WTC11 (cell line): ENCODE data around the gene ARID2. TPM values are rescaled to one million over a fixed set of nuclear protein-coding genes. Genes with fewer than 3 reads are reported as not detected.

ENCODE experiments used
- ATAC-seq: fragments of 200-7000 bp; cut with Tn5 transposase; 2 replicates; pipeline ENCODE4 v1.10.0; 2021; ENCODE audit warnings: mild to moderate bottlenecking, moderate library complexity
- CTCF ChIA-PET: fragments of 300-600 bp; sonication (Branson Sonifier 250); formaldehyde crosslinking; loops from one replicate; lab custom pipeline; 2021; ENCODE audit warnings: antibody characterized with exemption; lab: Charles Lee
- POLR2A ChIA-PET: fragments of 350-600 bp; sonication (Branson Sonifier 250); formaldehyde crosslinking; loops from one replicate; lab custom pipeline; 2021; ENCODE audit warnings: antibody characterized with exemption; lab: Charles Lee
- DNase-seq: peaks from one replicate; pipeline ENCODE4 v3.0.0; 2021; ENCODE audit warnings: low spot score
- H3K27ac Mint-ChIP-seq: 2 replicates; pipeline ENCODE4 v1.8.0; 2021; ENCODE audit warnings: mixed read lengths
- H3K27me3 Mint-ChIP-seq: 2 replicates; pipeline ENCODE4 v1.8.0; 2021; ENCODE audit warnings: low read depth, mild to moderate bottlenecking, moderate library complexity, mixed read lengths
- H3K36me3 Mint-ChIP-seq: 2 replicates; pipeline ENCODE4 v1.8.0; 2021; ENCODE audit warnings: mixed read lengths
- H3K4me1 Mint-ChIP-seq: 2 replicates; pipeline ENCODE4 v1.8.0; 2022; ENCODE audit warnings: mixed read lengths
- H3K4me3 Mint-ChIP-seq: 2 replicates; pipeline ENCODE4 v1.8.0; 2021; ENCODE audit warnings: mild to moderate bottlenecking, moderate library complexity, mixed read lengths
- H3K9me3 Mint-ChIP-seq: 2 replicates; pipeline ENCODE4 v1.8.0; 2021; ENCODE audit warnings: mixed read lengths
- GTF2I ChIP-seq: fragments of 250-450 bp; sonication (Bioruptor Pico); conservative IDR thresholded peaks from 2 replicates; pipeline ENCODE4 v1.4.0; 2021; ENCODE audit warnings: mild to moderate bottlenecking
- JAZF1 ChIP-seq: fragments of 250-450 bp; sonication (Bioruptor Pico); IDR thresholded peaks from 2 replicates; pipeline ENCODE4 v1.9.0; 2021; ENCODE audit warnings: moderate library complexity, mild to moderate bottlenecking, inconsistent platforms
- JUN ChIP-seq: sonication (generic); formaldehyde crosslinking; IDR thresholded peaks from 2 replicates; pipeline ENCODE4 v1.8.0; 2023; ENCODE audit warnings: mild to moderate bottlenecking, missing genetic modification reagents
- NFE2L1 ChIP-seq: sonication (generic); formaldehyde crosslinking; IDR thresholded peaks from 2 replicates; pipeline ENCODE4 v1.8.1; 2023; ENCODE audit warnings: missing genetic modification reagents
- RORB ChIP-seq: fragments of 250-450 bp; sonication (Bioruptor Pico); IDR thresholded peaks from 2 replicates; pipeline ENCODE4 v1.9.0; 2021; ENCODE audit warnings: mild to moderate bottlenecking
- SMAD3 ChIP-seq: sonication (generic); formaldehyde crosslinking; IDR thresholded peaks from 2 replicates; pipeline ENCODE4 v1.8.0; 2022; ENCODE audit warnings: missing genetic modification reagents, mild to moderate bottlenecking, borderline replicate concordance
- SOX15 ChIP-seq: fragments of 250-450 bp; sonication (Bioruptor Pico); IDR thresholded peaks from 2 replicates; pipeline ENCODE4 v1.9.0; 2021; ENCODE audit warnings: mild to moderate bottlenecking
- TP53 ChIP-seq: sonication (generic); formaldehyde crosslinking; IDR thresholded peaks from 2 replicates; pipeline ENCODE4 v1.8.1; 2023; ENCODE audit warnings: mild to moderate bottlenecking, missing genetic modification reagents
- ZNF138 ChIP-seq: sonication (generic); formaldehyde crosslinking; conservative IDR thresholded peaks from 2 replicates; pipeline ENCODE4 v1.8.1; 2022; ENCODE audit warnings: mild to moderate bottlenecking, moderate library complexity, missing genetic modification reagents
- ZNF219 ChIP-seq: sonication (generic); formaldehyde crosslinking; IDR thresholded peaks from 2 replicates; pipeline ENCODE4 v1.8.0; 2023; ENCODE audit warnings: missing genetic modification reagents, mild to moderate bottlenecking, borderline replicate concordance
- ZNF232 ChIP-seq: sonication (generic); formaldehyde crosslinking; IDR thresholded peaks from 2 replicates; pipeline ENCODE4 v1.8.0; 2022; ENCODE audit warnings: mild to moderate bottlenecking, missing genetic modification reagents
- ZNF263 ChIP-seq: sonication (generic); formaldehyde crosslinking; IDR thresholded peaks from 2 replicates; pipeline ENCODE4 v1.8.1; 2022; ENCODE audit warnings: low read depth, mild to moderate bottlenecking, moderate library complexity, missing genetic modification reagents
- ZNF671 ChIP-seq: fragments of 250-450 bp; sonication (Bioruptor Pico); IDR thresholded peaks from 2 replicates; pipeline ENCODE4 v1.8.0; 2021; ENCODE audit warnings: mild to moderate bottlenecking
- total RNA-seq: library from RNA; stranded (reverse); gene quantifications from 3 replicates; pipeline ENCODE4 v1.2.3, GENCODE V29; 2021
- TF ChIP-seq, protein P1 (sequence below): sonication (generic); formaldehyde crosslinking; IDR thresholded peaks from 2 replicates; pipeline ENCODE4 v1.8.0; 2022; ENCODE audit warnings: missing genetic modification reagents
- TF ChIP-seq, protein P2 (sequence below): sonication (generic); formaldehyde crosslinking; IDR thresholded peaks from 2 replicates; pipeline ENCODE4 v1.8.0; 2023; ENCODE audit warnings: missing genetic modification reagents
- TF ChIP-seq, protein P3 (sequence below): sonication (generic); formaldehyde crosslinking; IDR thresholded peaks from 2 replicates; pipeline ENCODE4 v1.8.1; 2023; ENCODE audit warnings: mild to moderate bottlenecking, missing genetic modification reagents, moderate library complexity
- TF ChIP-seq, protein P4 (sequence below): sonication (generic); formaldehyde crosslinking; IDR thresholded peaks from 2 replicates; pipeline ENCODE4 v1.8.1; 2022; ENCODE audit warnings: mild to moderate bottlenecking, moderate library complexity, missing genetic modification reagents
- TF ChIP-seq, protein P5 (sequence below): fragments of 250-450 bp; sonication (Bioruptor Pico); conservative IDR thresholded peaks from 2 replicates; pipeline ENCODE4 v1.9.0; 2021; ENCODE audit warnings: mild to moderate bottlenecking

ARID2 gene
- total RNA-seq, 1 experiment from 2014 or later, result 33.9 TPM

DNA sequence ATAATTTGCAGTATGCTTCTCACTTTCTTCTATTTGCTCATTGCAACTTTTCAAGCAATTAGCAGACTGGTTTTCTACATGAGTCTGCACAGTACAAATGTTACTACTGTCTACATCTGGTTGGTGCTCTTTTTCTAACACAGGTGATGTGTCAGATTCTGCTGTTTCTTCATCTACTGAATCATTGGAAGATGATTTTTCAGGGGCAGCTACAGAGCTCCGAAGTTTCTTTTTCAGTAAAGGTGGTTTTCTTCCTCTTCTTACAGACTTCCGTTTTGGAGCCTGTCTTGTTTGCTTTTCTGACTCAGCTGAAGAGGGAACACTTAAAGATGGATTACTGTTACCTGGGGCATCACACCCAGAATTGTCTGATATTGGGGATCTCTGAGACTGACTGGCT is 198.8 kb downstream of the ARID2 start:
- DNase-seq (no peak), ATAC-seq (no peak)
- CTCF ChIA-PET, result no interaction called here
- POLR2A ChIA-PET, result no interaction called here
- H3K36me3 Mint-ChIP-seq, result peaks cover 49% of the 10 kb centered on the region
- H3K4me3 Mint-ChIP-seq, result no peak overlapping the region
- no peaks in the 10 kb centered on the region for H3K4me1 Mint-ChIP-seq
- no peak overlapping the region for H3K27ac Mint-ChIP-seq
- no peak for TF ChIP-seq JUN (CRISPR knock-in tag)
- no peaks in the 10 kb centered on the region for H3K9me3 Mint-ChIP-seq
- no peaks in the 10 kb centered on the region for H3K27me3 Mint-ChIP-seq

DNA sequence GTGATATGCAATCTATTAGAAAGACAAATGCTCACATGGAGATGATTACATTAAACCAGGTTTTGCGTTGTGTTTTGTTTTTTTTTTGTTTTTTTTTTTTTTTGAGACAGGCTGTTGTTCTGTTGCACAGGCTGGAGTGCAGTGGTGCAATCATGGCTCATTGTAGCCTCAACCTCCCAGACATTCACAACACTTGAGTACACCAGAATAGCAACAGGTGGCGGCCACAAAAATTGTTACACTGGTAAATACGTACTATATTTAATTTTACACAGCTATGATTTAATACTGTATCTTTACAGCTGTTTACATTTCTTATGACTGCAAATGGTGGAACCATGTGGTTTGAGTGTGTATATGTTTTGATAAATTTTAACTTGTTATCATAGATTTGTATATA is 200.9 kb downstream of the ARID2 start:
- CTCF ChIA-PET, result no interaction called here
- H3K36me3 Mint-ChIP-seq, result peaks cover 41% of the 10 kb centered on the region
- no peak for ATAC-seq

DNA sequence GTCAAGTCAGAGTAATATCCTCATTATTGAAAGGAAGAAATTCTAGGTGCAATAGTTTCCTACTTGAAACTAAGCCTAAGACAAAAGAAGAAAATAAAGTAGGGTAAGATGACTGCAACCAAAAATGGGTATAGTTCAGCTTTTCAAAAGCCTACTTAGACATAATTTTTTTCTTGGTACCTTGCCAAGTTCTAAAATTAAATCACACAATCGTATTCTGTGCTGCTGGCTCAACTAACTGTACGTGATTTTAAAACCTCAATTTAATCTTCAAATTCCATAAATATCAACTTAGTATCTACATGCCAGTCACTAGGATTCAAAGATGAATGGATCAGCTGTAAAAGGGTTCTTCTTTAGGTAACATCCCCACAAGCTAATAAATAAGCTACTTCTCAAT is 204.0 kb downstream of the ARID2 start:
- Mint-ChIP-seq H3K4me1 (peaks cover 6% of the 10 kb centered on the region; the same call in 1 of the 2 replicates), H3K4me3 (no peak overlapping the region), H3K27ac (no peak overlapping the region), H3K36me3 (peaks cover 15% of the 10 kb centered on the region), H3K27me3 (no peaks in the 10 kb centered on the region), H3K9me3 (no peaks in the 10 kb centered on the region)
- ChIA-PET CTCF (no interaction called here), POLR2A (interaction anchor here (0.6 kb wide), 1 partner anchor 12 kb away, joined by 8 read pairs; no protein-coding TSS in a partner anchor)
- DNase-seq, result no peak
- no peak for ATAC-seq
- no peak for TF ChIP-seq SMAD3 (CRISPR knock-in tag)
- TF ChIP-seq, protein P1, sequence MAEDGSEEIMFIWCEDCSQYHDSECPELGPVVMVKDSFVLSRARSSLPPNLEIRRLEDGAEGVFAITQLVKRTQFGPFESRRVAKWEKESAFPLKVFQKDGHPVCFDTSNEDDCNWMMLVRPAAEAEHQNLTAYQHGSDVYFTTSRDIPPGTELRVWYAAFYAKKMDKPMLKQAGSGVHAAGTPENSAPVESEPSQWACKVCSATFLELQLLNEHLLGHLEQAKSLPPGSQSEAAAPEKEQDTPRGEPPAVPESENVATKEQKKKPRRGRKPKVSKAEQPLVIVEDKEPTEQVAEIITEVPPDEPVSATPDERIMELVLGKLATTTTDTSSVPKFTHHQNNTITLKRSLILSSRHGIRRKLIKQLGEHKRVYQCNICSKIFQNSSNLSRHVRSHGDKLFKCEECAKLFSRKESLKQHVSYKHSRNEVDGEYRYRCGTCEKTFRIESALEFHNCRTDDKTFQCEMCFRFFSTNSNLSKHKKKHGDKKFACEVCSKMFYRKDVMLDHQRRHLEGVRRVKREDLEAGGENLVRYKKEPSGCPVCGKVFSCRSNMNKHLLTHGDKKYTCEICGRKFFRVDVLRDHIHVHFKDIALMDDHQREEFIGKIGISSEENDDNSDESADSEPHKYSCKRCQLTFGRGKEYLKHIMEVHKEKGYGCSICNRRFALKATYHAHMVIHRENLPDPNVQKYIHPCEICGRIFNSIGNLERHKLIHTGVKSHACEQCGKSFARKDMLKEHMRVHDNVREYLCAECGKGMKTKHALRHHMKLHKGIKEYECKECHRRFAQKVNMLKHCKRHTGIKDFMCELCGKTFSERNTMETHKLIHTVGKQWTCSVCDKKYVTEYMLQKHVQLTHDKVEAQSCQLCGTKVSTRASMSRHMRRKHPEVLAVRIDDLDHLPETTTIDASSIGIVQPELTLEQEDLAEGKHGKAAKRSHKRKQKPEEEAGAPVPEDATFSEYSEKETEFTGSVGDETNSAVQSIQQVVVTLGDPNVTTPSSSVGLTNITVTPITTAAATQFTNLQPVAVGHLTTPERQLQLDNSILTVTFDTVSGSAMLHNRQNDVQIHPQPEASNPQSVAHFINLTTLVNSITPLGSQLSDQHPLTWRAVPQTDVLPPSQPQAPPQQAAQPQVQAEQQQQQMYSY (CRISPR knock-in tag), result no peak
- TF ChIP-seq ZNF671 (CRISPR knock-in tag), result no peak
- no peak for TF ChIP-seq RORB (CRISPR knock-in tag)
- TF ChIP-seq, protein P2, sequence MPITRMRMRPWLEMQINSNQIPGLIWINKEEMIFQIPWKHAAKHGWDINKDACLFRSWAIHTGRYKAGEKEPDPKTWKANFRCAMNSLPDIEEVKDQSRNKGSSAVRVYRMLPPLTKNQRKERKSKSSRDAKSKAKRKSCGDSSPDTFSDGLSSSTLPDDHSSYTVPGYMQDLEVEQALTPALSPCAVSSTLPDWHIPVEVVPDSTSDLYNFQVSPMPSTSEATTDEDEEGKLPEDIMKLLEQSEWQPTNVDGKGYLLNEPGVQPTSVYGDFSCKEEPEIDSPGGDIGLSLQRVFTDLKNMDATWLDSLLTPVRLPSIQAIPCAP (CRISPR knock-in tag), result no peak
- TF ChIP-seq NFE2L1 (CRISPR knock-in tag), result no peak
- TF ChIP-seq ZNF219 (CRISPR knock-in tag), result no peak
- no peak for TF ChIP-seq ZNF263
- TF ChIP-seq SOX15 (CRISPR knock-in tag), result no peak
- TF ChIP-seq TP53 (CRISPR knock-in tag), result no peak
- TF ChIP-seq, protein P3, sequence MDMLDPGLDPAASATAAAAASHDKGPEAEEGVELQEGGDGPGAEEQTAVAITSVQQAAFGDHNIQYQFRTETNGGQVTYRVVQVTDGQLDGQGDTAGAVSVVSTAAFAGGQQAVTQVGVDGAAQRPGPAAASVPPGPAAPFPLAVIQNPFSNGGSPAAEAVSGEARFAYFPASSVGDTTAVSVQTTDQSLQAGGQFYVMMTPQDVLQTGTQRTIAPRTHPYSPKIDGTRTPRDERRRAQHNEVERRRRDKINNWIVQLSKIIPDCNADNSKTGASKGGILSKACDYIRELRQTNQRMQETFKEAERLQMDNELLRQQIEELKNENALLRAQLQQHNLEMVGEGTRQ (CRISPR knock-in tag), result no peak
- TF ChIP-seq, protein P4, sequence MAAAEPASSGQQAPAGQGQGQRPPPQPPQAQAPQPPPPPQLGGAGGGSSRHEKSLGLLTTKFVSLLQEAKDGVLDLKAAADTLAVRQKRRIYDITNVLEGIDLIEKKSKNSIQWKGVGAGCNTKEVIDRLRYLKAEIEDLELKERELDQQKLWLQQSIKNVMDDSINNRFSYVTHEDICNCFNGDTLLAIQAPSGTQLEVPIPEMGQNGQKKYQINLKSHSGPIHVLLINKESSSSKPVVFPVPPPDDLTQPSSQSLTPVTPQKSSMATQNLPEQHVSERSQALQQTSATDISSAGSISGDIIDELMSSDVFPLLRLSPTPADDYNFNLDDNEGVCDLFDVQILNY (CRISPR knock-in tag), result no peak

More for the DNA sequence above, 200.9 kb downstream of the ARID2 start:
- POLR2A ChIA-PET, result no interaction called here
- Mint-ChIP-seq H3K27ac (no peak overlapping the region), H3K27me3 (no peaks in the 10 kb centered on the region), H3K9me3 (no peaks in the 10 kb centered on the region)
- DNase-seq, result no peak
- TF ChIP-seq, protein P5, sequence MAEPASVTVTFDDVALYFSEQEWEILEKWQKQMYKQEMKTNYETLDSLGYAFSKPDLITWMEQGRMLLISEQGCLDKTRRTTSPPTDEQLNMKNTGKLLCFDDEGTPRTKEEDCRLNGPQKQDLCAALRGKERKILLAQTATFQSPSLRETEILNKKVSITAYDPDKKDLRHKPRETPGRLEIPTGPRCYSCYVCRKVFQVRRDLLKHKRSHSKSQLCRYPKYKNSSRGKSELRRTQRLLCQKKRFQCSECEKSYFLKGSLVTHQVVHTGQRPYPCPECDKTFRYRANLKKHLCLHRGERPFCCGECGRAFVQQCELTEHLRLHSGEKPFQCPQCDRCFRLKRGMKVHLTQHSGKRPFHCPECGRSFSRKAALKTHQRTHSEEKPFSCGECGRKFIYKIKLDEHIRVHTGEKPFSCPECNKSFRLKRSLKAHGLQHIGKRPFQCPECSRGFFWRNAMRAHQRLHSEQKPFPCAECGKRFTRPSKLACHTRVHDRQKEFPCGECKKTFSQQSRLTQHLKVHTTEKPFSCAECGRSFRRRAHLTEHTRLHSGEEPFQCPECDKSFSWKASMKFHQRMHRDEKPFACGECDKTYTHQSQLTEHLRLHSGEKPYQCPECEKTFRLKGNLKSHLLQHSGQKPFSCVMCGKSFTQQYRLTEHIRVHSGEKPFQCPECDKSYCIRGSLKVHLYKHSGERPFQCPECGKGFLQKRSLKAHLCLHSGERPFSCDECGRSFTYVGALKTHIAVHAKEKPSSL (CRISPR knock-in tag), result no peak
- no peak for TF ChIP-seq ZNF138 (CRISPR knock-in tag)
- no peak for TF ChIP-seq JAZF1
- no peak for TF ChIP-seq GTF2I (CRISPR knock-in tag)
- no peak for TF ChIP-seq ZNF263
- TF ChIP-seq ZNF232, result no peak
- TF ChIP-seq, all 79 proteins: peak for 0
- Mint-ChIP-seq H3K4me3 (no peak overlapping the region), H3K4me1 (peaks cover 5% of the 10 kb centered on the region; the same call in 1 of the 2 replicates)
